Natural killer cell (primary cell): ENCODE measurements around the gene LYPLAL1. TPM values are rescaled to one million over a fixed set of nuclear protein-coding genes. Genes with fewer than 3 reads are reported as not detected.

ENCODE experiments used
- ATAC-seq, 3 donors: fragments of 150-1000 bp in 2 of 3; fragments of 200-7000 bp in 1 of 3; cut with Tn5 transposase; 1 replicate in 1 of 3; 2 replicates in 2 of 3; pipeline ENCODE4 v1.10.0; 2021; ENCODE audit warnings: mild to moderate bottlenecking in 2 of 3, moderate library complexity in 2 of 3
- DNase-seq, 2 donors: peaks; one replicate each; pipeline versions ENCODE4 v3.0.0 to v3.0.0-alpha.2; 2013 to 2021; ENCODE audit warnings: mixed read lengths in 1 of 2
- H3K27ac ChIP-seq: one replicate; pipeline ENCODE4 v1.5.1; 2013; ENCODE audit warnings: mild to moderate bottlenecking, low read length
- H3K27me3 ChIP-seq: one replicate; pipeline ENCODE4 v1.6.1; 2013; ENCODE audit warnings: low read length; ENCODE audit not compliant: control insufficient read depth, insufficient read depth
- H3K36me3 ChIP-seq: one replicate; pipeline ENCODE4 v1.6.1; 2013; ENCODE audit warnings: low read length; ENCODE audit not compliant: control insufficient read depth, insufficient read depth
- H3K4me1 ChIP-seq: one replicate; pipeline ENCODE4 v1.6.1; 2013; ENCODE audit warnings: low read length; ENCODE audit not compliant: control insufficient read depth, insufficient read depth
- H3K4me3 ChIP-seq: one replicate; pipeline ENCODE4 v1.5.1; 2013; ENCODE audit warnings: low read length
- H3K9me3 ChIP-seq: one replicate; pipeline ENCODE4 v1.6.1; 2013; ENCODE audit warnings: low read length; ENCODE audit not compliant: control insufficient read depth, insufficient read depth
- H3K27ac Mint-ChIP-seq, 2 donors: one replicate each; pipeline ENCODE4 v1.8.0; 2022; ENCODE audit warnings: mild to moderate bottlenecking in 2 of 2, mixed read lengths in 2 of 2, moderate library complexity in 1 of 2
- H3K27me3 Mint-ChIP-seq, 2 donors: one replicate each; pipeline ENCODE4 v1.8.0; 2022; ENCODE audit warnings: low read depth in 2 of 2, mixed read lengths in 2 of 2
- H3K36me3 Mint-ChIP-seq: one replicate; pipeline ENCODE4 v1.8.0; 2022; ENCODE audit warnings: mixed read lengths
- H3K4me1 Mint-ChIP-seq, 2 donors: one replicate each; pipeline ENCODE4 v1.8.0; 2022; ENCODE audit warnings: mixed read lengths in 2 of 2
- H3K4me3 Mint-ChIP-seq: one replicate; pipeline ENCODE4 v1.8.0; 2022; ENCODE audit warnings: mild to moderate bottlenecking, moderate library complexity, mixed read lengths
- H3K9me3 Mint-ChIP-seq, 2 donors: one replicate each; pipeline ENCODE4 v1.8.0; 2022; ENCODE audit warnings: mixed read lengths in 2 of 2
- CTCF ChIP-seq: fragments of 200-600 bp; IDR thresholded peaks from one replicate; pipeline ENCODE4 v1.8.0; 2022; ENCODE audit warnings: antibody characterized with exemption
- WGBS: methylation state at CpG from one replicate; pipeline ENCODE4 v1.1.7; 2013; ENCODE audit warnings: missing lambda C conversion rate; ENCODE audit not compliant: insufficient coverage; 5-methylcytosine and 5-hydroxymethylcytosine counted together
- intact Hi-C: fragments of 100-400 bp; cut with micrococcal nuclease; formaldehyde crosslinking; loops from one replicate; pipeline ENCODE4 v1.14.2; 2022
- total RNA-seq, 4 donors: library from RNA; stranded (reverse); fragments of 120-200 nt in 1 of 4; gene quantifications; one replicate each; pipeline versions ENCODE4 v1.2.3 to v1.2.4, GENCODE V29; 2013 to 2022

LYPLAL1 gene
- total RNA-seq, 3 donors from 2014 or later (not counting 1 experiment from before 2014, with no cell fraction given): 13.1 to 18.3 (median 15.9) TPM

- Mint-ChIP-seq H3K27ac (no peak overlapping the region), H3K9me3 (no peaks in the 10 kb centered on the region), H3K27me3 (peaks cover 7 to 9% of the 10 kb centered on the region in 2 donors), H3K4me3 (no peak overlapping the region), H3K36me3 (no peaks in the 10 kb centered on the region), H3K4me1 (no peaks in the 10 kb centered on the region)
- H3K9me3 ChIP-seq: no peaks in the 10 kb centered on the region
- H3K36me3 ChIP-seq: no peaks in the 10 kb centered on the region
- intact Hi-C loops: no loop called here
- H3K4me3 ChIP-seq: no peak overlapping the region
- no peak for DNase-seq
- H3K27me3 ChIP-seq: no peaks in the 10 kb centered on the region
- ATAC-seq: no peak
- H3K4me1 ChIP-seq: no peaks in the 10 kb centered on the region
- WGBS: 100% methylated on average over 1 of the region's 3 CpGs
- no peak overlapping the region for H3K27ac ChIP-seq
- no peak for TF ChIP-seq CTCF
These were observed 23.7 kb upstream of the LYPLAL1 start for GRCh38 chr1:219149953-219150352.

- WGBS: 83% methylated on average over 2 of the region's 3 CpGs
- no peak overlapping the region for H3K4me3 ChIP-seq
- H3K9me3 ChIP-seq: no peaks in the 10 kb centered on the region
- no peak overlapping the region for H3K27ac Mint-ChIP-seq
- ATAC-seq: no peak
- no peaks in the 10 kb centered on the region for H3K4me1 ChIP-seq
- H3K4me3 Mint-ChIP-seq: no peak overlapping the region
- H3K36me3 ChIP-seq: no peaks in the 10 kb centered on the region
- no peaks in the 10 kb centered on the region for H3K27me3 ChIP-seq
- no peak for DNase-seq
- no peak overlapping the region for H3K27ac ChIP-seq
- TF ChIP-seq CTCF: no peak
- peaks cover 7 to 11% of the 10 kb centered on the region in 2 donors for H3K27me3 Mint-ChIP-seq
- H3K4me1 Mint-ChIP-seq: no peaks in the 10 kb centered on the region
- H3K9me3 Mint-ChIP-seq: no peaks in the 10 kb centered on the region
- no peaks in the 10 kb centered on the region for H3K36me3 Mint-ChIP-seq
- intact Hi-C loops: no loop called here
These were observed 22.8 kb upstream of the LYPLAL1 start for GRCh38 chr1:219150913-219151312.

GRCh38 chr1:219151467-219151866, 22.2 kb upstream of the LYPLAL1 start:
- Mint-ChIP-seq H3K27me3 (peaks cover 2 to 11% of the 10 kb centered on the region in 2 donors), H3K27ac (no peak overlapping the region), H3K9me3 (no peaks in the 10 kb centered on the region), H3K4me1 (no peaks in the 10 kb centered on the region), H3K36me3 (no peaks in the 10 kb centered on the region), H3K4me3 (no peak overlapping the region)
- H3K4me3 ChIP-seq: no peak overlapping the region
- no peaks in the 10 kb centered on the region for H3K36me3 ChIP-seq
- intact Hi-C loops: no loop called here
- ATAC-seq (no peak), DNase-seq (no peak)
- TF ChIP-seq CTCF: no peak
- WGBS: no CpG with 5 or more reads among the region's 3 CpGs
- H3K27me3 ChIP-seq: no peaks in the 10 kb centered on the region
- no peak overlapping the region for H3K27ac ChIP-seq
- no peaks in the 10 kb centered on the region for H3K4me1 ChIP-seq
- H3K9me3 ChIP-seq: no peaks in the 10 kb centered on the region

- H3K4me1 Mint-ChIP-seq: no peaks in the 10 kb centered on the region
- peaks cover 0 to 11% of the 10 kb centered on the region in 2 donors for H3K27me3 Mint-ChIP-seq
- Histone ChIP-seq H3K27me3 (no peaks in the 10 kb centered on the region), H3K27ac (no peak overlapping the region), H3K4me1 (no peaks in the 10 kb centered on the region), H3K4me3 (no peak overlapping the region), H3K9me3 (no peaks in the 10 kb centered on the region), H3K36me3 (no peaks in the 10 kb centered on the region)
- no peak overlapping the region for H3K4me3 Mint-ChIP-seq
- ATAC-seq: no peak
- intact Hi-C loops: no loop called here
- H3K36me3 Mint-ChIP-seq: no peaks in the 10 kb centered on the region
- TF ChIP-seq CTCF: no peak
- no peaks in the 10 kb centered on the region for H3K9me3 Mint-ChIP-seq
- DNase-seq: no peak
- H3K27ac Mint-ChIP-seq: no peak overlapping the region
- 75% methylated on average over 1 of the region's 3 CpGs for WGBS
These were observed 20.9 kb upstream of the LYPLAL1 start for GRCh38 chr1:219152751-219153150.
